Activated naive CD8-positive, alpha-beta T cell (primary cell): Measurements from ENCODE around the gene MTX3.

ENCODE experiments used
- H3K27ac Mint-ChIP-seq: one replicate; pipeline ENCODE4 v1.8.0; 2021; ENCODE audit warnings: mixed read lengths
- H3K27me3 Mint-ChIP-seq: one replicate; pipeline ENCODE4 v1.8.0; 2021; ENCODE audit warnings: mixed read lengths
- H3K36me3 Mint-ChIP-seq: one replicate; pipeline ENCODE4 v1.8.0; 2021; ENCODE audit warnings: mixed read lengths
- H3K4me1 Mint-ChIP-seq: one replicate; pipeline ENCODE4 v1.8.0; 2021; ENCODE audit warnings: low read depth, mixed read lengths
- H3K4me3 Mint-ChIP-seq: one replicate; pipeline ENCODE4 v1.8.0; 2021; ENCODE audit warnings: mild to moderate bottlenecking, mixed read lengths
- H3K9me3 Mint-ChIP-seq: one replicate; pipeline ENCODE4 v1.8.0; 2021; ENCODE audit warnings: low read depth, mixed read lengths

The MTX3 gene

DNA sequence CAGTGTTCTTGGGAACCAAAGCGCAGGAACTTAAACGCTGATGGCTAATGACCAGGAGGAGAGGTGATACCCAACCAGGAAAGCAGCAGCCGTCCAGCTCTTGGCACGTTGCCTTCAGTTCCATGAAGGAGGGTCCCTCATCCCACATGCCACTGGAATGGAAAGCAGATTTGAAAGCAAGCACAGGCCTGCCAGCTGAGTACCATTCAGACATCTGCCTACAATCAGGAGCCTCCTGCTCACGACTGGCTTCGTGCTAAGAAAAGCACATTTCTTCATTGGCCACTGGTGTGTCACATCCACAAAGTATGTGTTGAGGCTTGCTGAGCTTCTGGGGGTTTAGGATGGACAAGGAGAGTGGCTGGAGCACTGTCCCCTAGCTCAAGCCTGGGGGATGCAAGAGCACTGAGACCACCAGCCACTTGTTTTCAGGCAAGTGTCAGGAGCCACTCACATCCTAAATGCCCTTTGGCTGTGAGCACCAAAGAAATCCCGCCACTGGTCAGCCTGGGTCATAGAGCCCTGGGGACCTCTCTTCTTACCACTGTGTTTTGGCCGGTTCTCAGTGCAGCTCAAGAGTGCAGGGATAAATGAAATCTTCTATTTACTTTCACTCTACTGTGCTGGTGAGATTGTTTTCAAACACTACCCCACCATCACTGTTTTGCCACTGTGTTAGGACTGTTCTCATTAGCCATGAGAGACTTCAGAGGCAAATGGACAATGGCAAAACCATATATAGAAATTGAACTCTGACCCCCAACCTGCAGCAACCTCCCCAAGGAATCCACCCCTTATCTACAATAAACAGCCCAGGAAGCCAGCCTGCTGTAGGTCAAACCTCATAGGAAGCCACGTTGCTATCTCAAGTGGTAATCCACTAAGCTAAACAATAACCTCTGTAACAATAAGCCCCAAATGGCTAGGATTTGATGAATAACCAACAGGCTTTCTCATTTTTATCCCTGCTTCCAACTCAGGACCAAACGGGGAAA, 58.3 kb downstream of the MTX3 start:
- Mint-ChIP-seq H3K27ac (no peak overlapping the region), H3K9me3 (no peaks in the 10 kb centered on the region), H3K36me3 (no peaks in the 10 kb centered on the region), H3K4me1 (peaks cover under 1% of the 10 kb centered on the region), H3K27me3 (no peaks in the 10 kb centered on the region), H3K4me3 (no peak overlapping the region)

DNA sequence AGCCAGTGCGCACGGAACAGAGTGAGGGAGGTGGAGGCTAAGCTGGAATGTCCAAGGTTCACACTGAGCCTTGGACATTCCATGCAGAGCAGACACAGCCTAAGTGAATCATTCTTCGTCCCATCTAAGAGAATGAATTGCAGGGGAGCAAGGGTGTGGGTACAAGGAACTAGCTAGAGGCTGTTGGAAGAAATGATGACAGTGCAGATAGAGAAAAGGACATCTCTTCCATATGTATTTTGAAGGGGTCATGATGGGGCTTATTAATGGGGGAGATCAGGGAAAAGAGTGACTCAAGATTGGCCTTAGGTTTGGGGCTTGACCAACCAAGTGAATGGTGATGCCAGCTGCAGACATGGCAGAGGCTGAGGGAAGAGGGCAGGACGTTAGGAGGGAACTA, 59.2 kb downstream of the MTX3 start:
- H3K27ac Mint-ChIP-seq = no peak overlapping the region
- no peaks in the 10 kb centered on the region for H3K36me3 Mint-ChIP-seq
- no peaks in the 10 kb centered on the region for H3K4me1 Mint-ChIP-seq
- no peaks in the 10 kb centered on the region for H3K9me3 Mint-ChIP-seq
- H3K4me3 Mint-ChIP-seq = no peak overlapping the region
- no peaks in the 10 kb centered on the region for H3K27me3 Mint-ChIP-seq

DNA sequence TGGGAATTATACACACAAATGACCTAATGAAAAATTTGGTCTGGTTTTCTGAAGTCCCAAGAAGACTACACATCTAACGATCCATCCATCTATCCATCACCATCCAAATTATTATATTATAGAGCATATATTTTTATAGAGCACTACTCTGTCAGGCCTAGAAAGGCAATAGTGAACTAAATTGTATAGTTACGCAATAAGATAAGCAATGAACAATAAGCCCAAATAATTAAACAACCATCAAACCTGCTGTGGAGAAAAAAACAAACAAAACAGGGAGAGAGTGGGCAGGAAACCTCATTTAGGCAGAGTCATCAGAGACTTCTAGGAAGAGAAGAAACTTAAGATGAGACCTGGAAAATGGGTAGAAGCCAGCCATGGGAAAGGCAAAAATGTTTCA, 59.7 kb downstream of the MTX3 start:
- Mint-ChIP-seq H3K4me1 (no peaks in the 10 kb centered on the region), H3K27me3 (no peaks in the 10 kb centered on the region), H3K36me3 (no peaks in the 10 kb centered on the region), H3K9me3 (no peaks in the 10 kb centered on the region), H3K27ac (no peak overlapping the region), H3K4me3 (no peak overlapping the region)

DNA sequence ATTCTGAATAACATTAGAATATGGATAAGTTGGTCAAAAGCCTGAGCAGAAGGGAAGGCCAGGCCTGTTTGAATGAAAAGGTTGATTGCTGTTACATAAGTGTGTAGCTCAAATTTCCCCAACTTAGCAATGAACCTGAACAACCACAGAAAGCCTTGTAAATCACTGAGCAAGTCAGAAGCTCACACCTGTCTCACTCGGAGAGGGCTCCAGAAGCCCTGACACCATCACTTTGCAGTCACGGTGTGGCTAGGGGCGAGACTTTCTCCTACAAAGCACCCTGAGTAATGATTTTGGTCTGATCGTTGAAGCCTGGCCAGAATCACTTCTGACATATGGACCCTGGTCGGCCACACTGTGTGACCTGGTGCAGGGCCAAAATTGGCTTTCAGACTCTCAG, 62.0 kb downstream of the MTX3 start:
- Mint-ChIP-seq H3K4me3 (no peak overlapping the region), H3K9me3 (no peaks in the 10 kb centered on the region), H3K27ac (no peak overlapping the region), H3K27me3 (no peaks in the 10 kb centered on the region), H3K36me3 (no peaks in the 10 kb centered on the region), H3K4me1 (no peaks in the 10 kb centered on the region)
